RWPE2 (cell line): Measurements from ENCODE around the gene CRABP2.

Source experiments
- ATAC-seq: fragments of 200-7000 bp; cut with Tn5 transposase; 3 replicates; pipeline ENCODE4 v1.9.1; 2021; ENCODE audit warnings: low read depth
- DNase-seq: peaks from one replicate; pipeline ENCODE4 v3.0.0-alpha.2; 2020; ENCODE audit warnings: low spot score
- H3K27ac ChIP-seq: fragments of 450-650 bp; 2 replicates; pipeline ENCODE4 v1.5.1; 2017; ENCODE audit warnings: mild to moderate bottlenecking; ENCODE audit not compliant: poor library complexity, severe bottlenecking
- H3K27me3 ChIP-seq: fragments of 250-450 bp; sonication (Bioruptor Pico); 2 replicates; pipeline ENCODE4 v1.5.1; 2021; ENCODE audit warnings: mild to moderate bottlenecking, moderate library complexity; ENCODE audit not compliant: insufficient read depth, poor library complexity, severe bottlenecking
- H3K36me3 ChIP-seq: fragments of 250-450 bp; sonication (Bioruptor Pico); 2 replicates; pipeline ENCODE4 v1.5.1; 2020; ENCODE audit warnings: low read depth, mild to moderate bottlenecking, moderate library complexity
- H3K4me1 ChIP-seq: fragments of 250-450 bp; sonication (Bioruptor Pico); 2 replicates; pipeline ENCODE4 v1.5.1; 2021; ENCODE audit warnings: mild to moderate bottlenecking, moderate library complexity; ENCODE audit not compliant: insufficient read depth, poor library complexity, severe bottlenecking
- H3K4me3 ChIP-seq: fragments of 250-450 bp; sonication (Bioruptor Pico); 2 replicates; pipeline ENCODE4 v1.5.1; 2021; ENCODE audit warnings: mild to moderate bottlenecking, moderate library complexity; ENCODE audit not compliant: severe bottlenecking
- H3K9me3 ChIP-seq: fragments of 250-450 bp; sonication (Bioruptor Pico); 2 replicates; pipeline ENCODE4 v1.5.1; 2021; ENCODE audit warnings: mild to moderate bottlenecking, moderate library complexity; ENCODE audit not compliant: severe bottlenecking
- TF ChIP-seq, protein P1 (sequence below): fragments of 450-650 bp; IDR thresholded peaks from one replicate; pipeline ENCODE4 v1.5.1; 2017; ENCODE audit warnings: mild to moderate bottlenecking, moderate library complexity; ENCODE audit not compliant: poor library complexity, severe bottlenecking

The CRABP2 gene

GRCh38 chr1:156668801-156669637, 36.4 kb downstream of the CRABP2 start:
- Histone ChIP-seq H3K27me3 (no peaks in the 10 kb centered on the region), H3K27ac (no peak overlapping the region), H3K9me3 (no peaks in the 10 kb centered on the region), H3K4me1 (no peaks in the 10 kb centered on the region), H3K4me3 (no peak overlapping the region), H3K36me3 (no peaks in the 10 kb centered on the region)
- ATAC-seq (no peak), DNase-seq (no peak)
- TF ChIP-seq, protein P1, sequence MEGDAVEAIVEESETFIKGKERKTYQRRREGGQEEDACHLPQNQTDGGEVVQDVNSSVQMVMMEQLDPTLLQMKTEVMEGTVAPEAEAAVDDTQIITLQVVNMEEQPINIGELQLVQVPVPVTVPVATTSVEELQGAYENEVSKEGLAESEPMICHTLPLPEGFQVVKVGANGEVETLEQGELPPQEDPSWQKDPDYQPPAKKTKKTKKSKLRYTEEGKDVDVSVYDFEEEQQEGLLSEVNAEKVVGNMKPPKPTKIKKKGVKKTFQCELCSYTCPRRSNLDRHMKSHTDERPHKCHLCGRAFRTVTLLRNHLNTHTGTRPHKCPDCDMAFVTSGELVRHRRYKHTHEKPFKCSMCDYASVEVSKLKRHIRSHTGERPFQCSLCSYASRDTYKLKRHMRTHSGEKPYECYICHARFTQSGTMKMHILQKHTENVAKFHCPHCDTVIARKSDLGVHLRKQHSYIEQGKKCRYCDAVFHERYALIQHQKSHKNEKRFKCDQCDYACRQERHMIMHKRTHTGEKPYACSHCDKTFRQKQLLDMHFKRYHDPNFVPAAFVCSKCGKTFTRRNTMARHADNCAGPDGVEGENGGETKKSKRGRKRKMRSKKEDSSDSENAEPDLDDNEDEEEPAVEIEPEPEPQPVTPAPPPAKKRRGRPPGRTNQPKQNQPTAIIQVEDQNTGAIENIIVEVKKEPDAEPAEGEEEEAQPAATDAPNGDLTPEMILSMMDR, result no peak

DNA sequence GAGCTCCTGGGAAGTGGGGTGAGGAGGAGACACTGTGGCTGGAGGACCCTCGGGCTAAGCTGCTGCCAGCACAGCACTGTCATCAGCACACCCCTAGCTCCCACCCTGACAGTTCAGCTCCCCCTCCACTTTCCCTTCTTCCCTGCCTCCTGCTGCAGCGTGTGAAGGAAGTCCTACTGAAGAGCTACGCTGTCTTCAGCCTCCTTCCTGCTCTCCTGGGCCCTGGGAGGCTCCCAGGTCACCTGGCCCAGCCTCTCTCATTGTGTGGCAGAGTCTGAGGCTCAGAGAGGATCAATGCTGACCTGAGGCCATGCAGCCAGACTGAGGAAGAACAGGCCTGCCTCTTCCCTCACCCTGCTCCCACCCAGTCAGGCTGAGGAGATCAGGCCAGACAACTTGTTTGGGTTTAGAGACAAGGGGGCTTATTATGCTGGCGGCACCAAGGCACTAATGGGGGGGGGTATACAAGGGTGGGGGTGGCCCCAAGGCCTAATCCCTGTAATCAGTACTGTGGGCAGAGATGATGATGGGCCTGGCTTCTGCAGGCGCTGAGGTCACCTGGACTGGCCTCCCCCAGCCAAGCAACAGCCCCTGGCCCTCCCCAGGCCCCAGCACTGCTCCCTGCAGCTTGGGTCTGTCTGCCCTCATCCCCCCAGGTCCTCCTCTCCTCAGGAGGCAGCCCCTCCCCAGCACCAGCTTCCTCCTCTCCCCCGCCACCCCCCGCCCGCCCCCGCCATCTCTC, 37.2 kb downstream of the CRABP2 start:
- no peak for ATAC-seq
- Histone ChIP-seq H3K4me3 (no peak overlapping the region), H3K27me3 (no peaks in the 10 kb centered on the region), H3K27ac (no peak overlapping the region), H3K9me3 (no peaks in the 10 kb centered on the region), H3K36me3 (no peaks in the 10 kb centered on the region), H3K4me1 (no peaks in the 10 kb centered on the region)
- no peak for DNase-seq
- TF ChIP-seq, protein P1, result no peak

GRCh38 chr1:156667610-156667967, 37.8 kb downstream of the CRABP2 start:
- no peaks in the 10 kb centered on the region for H3K36me3 ChIP-seq
- DNase-seq, result no peak
- no peak for ATAC-seq
- H3K9me3 ChIP-seq, result no peaks in the 10 kb centered on the region
- H3K4me1 ChIP-seq, result no peaks in the 10 kb centered on the region
- H3K27me3 ChIP-seq, result no peaks in the 10 kb centered on the region
- H3K27ac ChIP-seq, result no peak overlapping the region
- no peak overlapping the region for H3K4me3 ChIP-seq
- TF ChIP-seq, protein P1, result no peak

- ATAC-seq, result no peak
- H3K27me3 ChIP-seq, result no peaks in the 10 kb centered on the region
- no peak for DNase-seq
- no peaks in the 10 kb centered on the region for H3K36me3 ChIP-seq
- H3K4me1 ChIP-seq, result peaks cover 3% of the 10 kb centered on the region
- TF ChIP-seq, protein P1, result no peak
- H3K9me3 ChIP-seq, result no peaks in the 10 kb centered on the region
- no peak overlapping the region for H3K27ac ChIP-seq
- no peak overlapping the region for H3K4me3 ChIP-seq
These were observed 38.3 kb downstream of the CRABP2 start for GRCh38 chr1:156666862-156667609.
